Prostate gland (tissue), 2 donors: ENCODE data around the gene ALG3.

Experiments used
- CTCF ChIP-seq, 4 experiments: fragments of 200-600 bp in 2 of 4; fragments of 450-650 bp in 2 of 4; sonication (generic) in 2 of 4; IDR thresholded peaks; 1 replicate in 3 of 4; 2 replicates in 1 of 4; pipeline ENCODE4 v1.5.1; 2016 to 2019; ENCODE audit warnings: antibody characterized with exemption in 4 of 4, mild to moderate bottlenecking in 2 of 4, moderate library complexity in 2 of 4
- POLR2A ChIP-seq: fragments of 450-650 bp; IDR thresholded peaks from one replicate; pipeline ENCODE4 v1.6.1; 2016; ENCODE audit warnings: antibody characterized with exemption, mild to moderate bottlenecking
- POLR2AphosphoS5 ChIP-seq: sonication (generic); formaldehyde crosslinking; IDR thresholded peaks from one replicate; pipeline ENCODE4 v1.6.1; 2017; ENCODE audit warnings: antibody characterized with exemption

GRCh38 chr3:184261854-184262763 is 13.3 kb upstream of the ALG3 start:
- TF ChIP-seq CTCF (IDR thresholded peaks at IDR 0.05) (no peak), POLR2A (no peak), POLR2AphosphoS5 (no peak)
